ENCODE data around the gene KCNT2.

- no peak for TF ChIP-seq RAD21 (IDR thresholded peaks at IDR 0.05)
- no peak for TF ChIP-seq CTCF (IDR thresholded peaks at IDR 0.05; ENCODE audit: low read depth, low read length, missing input control)
These were observed 184.6 kb downstream of the KCNT2 start for GRCh38 chr1:196423612-196424011.

All from liver (tissue), 3 donors.